ENCODE measurements around the gene LAMTOR3.

LAMTOR3 gene

DNA sequence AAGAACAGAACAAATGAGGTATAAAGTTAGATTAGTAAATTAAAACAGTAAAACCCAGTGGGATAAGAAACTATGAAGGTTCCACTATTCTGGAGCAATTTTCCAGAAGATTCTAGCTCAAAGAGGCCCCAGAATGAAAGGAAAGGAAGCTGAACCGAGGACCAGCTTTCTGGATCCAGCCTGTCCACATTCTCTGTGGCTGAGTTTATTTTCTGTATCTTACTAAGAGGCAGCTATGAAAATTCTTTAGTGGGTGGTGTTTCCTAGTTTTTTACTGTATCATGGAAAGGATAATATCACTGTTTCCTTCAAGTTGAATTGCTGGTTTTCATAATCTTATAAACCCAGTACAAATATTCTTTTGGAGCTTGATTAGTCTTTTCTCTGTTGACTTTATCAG lies 65.8 kb downstream of the LAMTOR3 start:
- DNase-seq: no peak

Data from NCI-H774 (cell line).